Liver (tissue), 9 donors: ENCODE data around the gene EVC. TPM values are rescaled to one million over a fixed set of nuclear protein-coding genes. Genes with fewer than 3 reads are reported as not detected.

Experiments used
- DNase-seq: peaks from one replicate; pipeline ENCODE4 v3.0.0-alpha.2; 2017; ENCODE audit warnings: low spot score
- H3K27ac ChIP-seq, 2 donors: one replicate each; pipeline ENCODE4 v1.7.0; 2013; ENCODE audit warnings: inconsistent platforms in 2 of 2, low read length in 2 of 2, control low read depth in 1 of 2, low read depth in 1 of 2, mild to moderate bottlenecking in 1 of 2
- H3K27me3 ChIP-seq, 4 donors: one replicate each; pipeline versions ENCODE4 v1.6.1 to v1.7.0; 2013; ENCODE audit warnings: low read length in 3 of 4, inconsistent platforms in 1 of 4, mild to moderate bottlenecking in 1 of 4, moderate library complexity in 1 of 4; ENCODE audit not compliant: control insufficient read depth in 4 of 4, insufficient read depth in 4 of 4
- H3K36me3 ChIP-seq, 4 donors: one replicate each; pipeline versions ENCODE4 v1.6.1 to v1.7.0; 2013; ENCODE audit warnings: low read length in 3 of 4, mild to moderate bottlenecking in 3 of 4, low read depth in 1 of 4, moderate library complexity in 1 of 4; ENCODE audit not compliant: control insufficient read depth in 4 of 4, insufficient read depth in 3 of 4
- H3K4me1 ChIP-seq, 4 donors: one replicate each; pipeline versions ENCODE4 v1.6.1 to v1.7.0; 2013; ENCODE audit warnings: low read length in 3 of 4, mild to moderate bottlenecking in 3 of 4, moderate library complexity in 1 of 4; ENCODE audit not compliant: control insufficient read depth in 4 of 4, insufficient read depth in 4 of 4
- H3K4me3 ChIP-seq, 3 donors: one replicate each; pipeline versions ENCODE4 v1.6.1 to v1.7.0; 2013; ENCODE audit warnings: low read length in 3 of 3, control low read depth in 1 of 3, low read depth in 1 of 3, mild to moderate bottlenecking in 1 of 3
- H3K9ac ChIP-seq, 2 donors: one replicate each; pipeline ENCODE4 v1.7.0; 2013; ENCODE audit warnings: low read length in 2 of 2, mild to moderate bottlenecking in 2 of 2, moderate library complexity in 2 of 2, control low read depth in 1 of 2, low read depth in 1 of 2
- H3K9me3 ChIP-seq, 4 donors: one replicate each; pipeline versions ENCODE4 v1.6.1 to v1.7.0; 2013; ENCODE audit warnings: low read length in 3 of 4; ENCODE audit not compliant: control insufficient read depth in 4 of 4
- ATF3 ChIP-seq: IDR thresholded peaks from 2 replicates; pipeline ENCODE4 v1.6.1; 2016; ENCODE audit warnings: antibody characterized with exemption
- EGR1 ChIP-seq, 2 donors: IDR thresholded peaks; 2 replicates each; pipeline ENCODE4 v1.6.1; 2016 to 2018; ENCODE audit warnings: antibody characterized with exemption in 2 of 2, low read depth in 2 of 2
- FOXA1 ChIP-seq: IDR thresholded peaks from 2 replicates; pipeline ENCODE4 v1.6.1; 2016; ENCODE audit warnings: antibody characterized with exemption
- FOXA2 ChIP-seq: IDR thresholded peaks from 2 replicates; pipeline ENCODE4 v1.6.1; 2016; ENCODE audit warnings: antibody characterized with exemption
- HNF4A ChIP-seq, 2 donors: conservative IDR thresholded peaks; 2 replicates each; pipeline ENCODE4 v1.6.1; 2016; ENCODE audit warnings: antibody characterized with exemption in 2 of 2, mild to moderate bottlenecking in 2 of 2
- HNF4G ChIP-seq: IDR thresholded peaks from 2 replicates; pipeline ENCODE4 v1.6.1; 2016; ENCODE audit warnings: antibody characterized with exemption
- JUND ChIP-seq, 2 donors: IDR thresholded peaks; 2 replicates each; pipeline ENCODE4 v1.6.1; 2016; ENCODE audit warnings: antibody characterized with exemption in 2 of 2
- MAX ChIP-seq: IDR thresholded peaks from 2 replicates; pipeline ENCODE4 v1.6.1; 2016; ENCODE audit warnings: antibody characterized with exemption
- NR2F2 ChIP-seq: IDR thresholded peaks from 2 replicates; pipeline ENCODE4 v1.6.1; 2016; ENCODE audit warnings: antibody characterized with exemption
- RAD21 ChIP-seq, 2 donors: IDR thresholded peaks; 2 replicates each; pipeline ENCODE4 v1.6.1; 2016; ENCODE audit warnings: antibody characterized with exemption in 2 of 2, mild to moderate bottlenecking in 2 of 2
- REST ChIP-seq: IDR thresholded peaks from 2 replicates; pipeline ENCODE4 v1.6.1; 2016; ENCODE audit warnings: antibody characterized with exemption, mild to moderate bottlenecking
- RXRA ChIP-seq, 2 donors: IDR thresholded peaks; 2 replicates each; pipeline ENCODE4 v1.6.1; 2017 to 2018; ENCODE audit warnings: antibody characterized with exemption in 2 of 2, mild to moderate bottlenecking in 1 of 2
- SP1 ChIP-seq: IDR thresholded peaks from 2 replicates; pipeline ENCODE4 v1.6.1; 2018; ENCODE audit warnings: antibody characterized with exemption, mild to moderate bottlenecking
- TAF1 ChIP-seq: conservative IDR thresholded peaks from 2 replicates; pipeline ENCODE4 v1.6.1; 2016; ENCODE audit warnings: antibody characterized with exemption, mild to moderate bottlenecking
- YY1 ChIP-seq: IDR thresholded peaks from 2 replicates; pipeline ENCODE4 v1.6.1; 2016; ENCODE audit warnings: antibody characterized with exemption, mild to moderate bottlenecking
- ZBTB33 ChIP-seq: IDR thresholded peaks from 2 replicates; pipeline ENCODE4 v1.6.1; 2016; ENCODE audit warnings: antibody characterized with exemption
- WGBS: extraction: QIAGEN DNeasy Blood & Tissue Kit; methylation state at CpG from one replicate; pipeline ENCODE4 v1.1.7; 2013; 5-methylcytosine and 5-hydroxymethylcytosine counted together
- polyA plus RNA-seq, 2 donors: library from polyadenylated mRNA; stranded (reverse) in 1 of 2; unstranded in 1 of 2; fragments of 200-250 nt in 1 of 2; fragments of >200 nt in 1 of 2; fragmentation: Nextera tagmentation in 1 of 2; extraction: Ambion mirVana in 1 of 2; gene quantifications; one replicate each; pipeline versions ENCODE4 v1.2.1 to v1.2.3, GENCODE V29; 2013 to 2015
- total RNA-seq, 2 donors: library from RNA; depleted of rRNA; stranded (reverse); fragments of >200 nt; gene quantifications; one replicate each; pipeline ENCODE4 v1.2.3, GENCODE V29; 2014
- donor health status: healthy.
- donor health status: healthy.
- donor health status: healthy.
- donor health status: healthy.
- donor health status: healthy.

Gene EVC
- total and polyA plus RNA-seq, 4 donors, result 0.76 to 10.9 (median 3.2) TPM

GRCh38 chr4:5735463-5735862 lies 24.5 kb downstream of the EVC start (continued):
- TF ChIP-seq ZBTB33 (no peak), JUND (IDR thresholded peaks at IDR 0.05) (no peak), ATF3 (no peak), FOXA2 (no peak), EGR1 (IDR thresholded peaks at IDR 0.05; ENCODE audit: low read depth in 2 of 2) (no peak), NR2F2 (no peak)

GRCh38 chr4:5738061-5738460 lies 27.1 kb downstream of the EVC start:
- WGBS, result over 99% methylated on average over 2 of the region's 2 CpGs
- Histone ChIP-seq H3K9me3 (peaks cover 0 to 4% (median 0%) of the 10 kb centered on the region in 4 donors), H3K9ac (no peak overlapping the region), H3K4me1 (no peaks in the 10 kb centered on the region), H3K36me3 (peaks cover 0 to 5% (median 1%) of the 10 kb centered on the region in 4 donors), H3K27me3 (no peaks in the 10 kb centered on the region), H3K27ac (no peak overlapping the region), H3K4me3 (no peak overlapping the region)
- no peak for DNase-seq
- TF ChIP-seq YY1, result no peak
- no peak for TF ChIP-seq RXRA (IDR thresholded peaks at IDR 0.05)
- no peak for TF ChIP-seq JUND (IDR thresholded peaks at IDR 0.05)
- no peak for TF ChIP-seq EGR1 (IDR thresholded peaks at IDR 0.05; ENCODE audit: low read depth in 2 of 2)
- no peak for TF ChIP-seq FOXA1

GRCh38 chr4:5742388-5742787 lies 31.4 kb downstream of the EVC start:
- Histone ChIP-seq H3K27ac (no peak overlapping the region), H3K36me3 (peaks cover 0 to 2% (median 0%) of the 10 kb centered on the region in 4 donors), H3K4me1 (no peaks in the 10 kb centered on the region), H3K27me3 (peaks cover 0 to 3% (median 0%) of the 10 kb centered on the region in 4 donors), H3K9ac (no peak overlapping the region), H3K9me3 (peaks cover 0 to under 1% (median 0%) of the 10 kb centered on the region in 4 donors), H3K4me3 (no peak overlapping the region)
- DNase-seq, result no peak
- 95% methylated on average over 2 of the region's 2 CpGs for WGBS
- TF ChIP-seq HNF4G (no peak), ZBTB33 (no peak), ATF3 (no peak), YY1 (no peak), REST (no peak), FOXA1 (no peak), JUND (IDR thresholded peaks at IDR 0.05) (no peak), FOXA2 (no peak), SP1 (no peak), MAX (no peak), HNF4A (conservative IDR thresholded peaks at IDR 0.05) (no peak), RAD21 (IDR thresholded peaks at IDR 0.05) (no peak), NR2F2 (no peak), TAF1 (no peak)
